22Rv1 (cell line): ENCODE measurements around the gene LCP2.

ENCODE experiments used
- ZFX ChIP-seq: fragments of 450-650 bp; IDR thresholded peaks from 2 replicates; pipeline ENCODE4 v1.6.1; 2017; ENCODE audit warnings: antibody characterized with exemption, borderline replicate concordance
- TF ChIP-seq, protein P1 (sequence below): fragments of 450-650 bp; IDR thresholded peaks from 2 replicates; pipeline ENCODE4 v1.5.1; 2017; ENCODE audit warnings: mild to moderate bottlenecking

GRCh38 chr5:170228762-170229435 lies 68.7 kb downstream of the LCP2 start:
- TF ChIP-seq, protein P1, sequence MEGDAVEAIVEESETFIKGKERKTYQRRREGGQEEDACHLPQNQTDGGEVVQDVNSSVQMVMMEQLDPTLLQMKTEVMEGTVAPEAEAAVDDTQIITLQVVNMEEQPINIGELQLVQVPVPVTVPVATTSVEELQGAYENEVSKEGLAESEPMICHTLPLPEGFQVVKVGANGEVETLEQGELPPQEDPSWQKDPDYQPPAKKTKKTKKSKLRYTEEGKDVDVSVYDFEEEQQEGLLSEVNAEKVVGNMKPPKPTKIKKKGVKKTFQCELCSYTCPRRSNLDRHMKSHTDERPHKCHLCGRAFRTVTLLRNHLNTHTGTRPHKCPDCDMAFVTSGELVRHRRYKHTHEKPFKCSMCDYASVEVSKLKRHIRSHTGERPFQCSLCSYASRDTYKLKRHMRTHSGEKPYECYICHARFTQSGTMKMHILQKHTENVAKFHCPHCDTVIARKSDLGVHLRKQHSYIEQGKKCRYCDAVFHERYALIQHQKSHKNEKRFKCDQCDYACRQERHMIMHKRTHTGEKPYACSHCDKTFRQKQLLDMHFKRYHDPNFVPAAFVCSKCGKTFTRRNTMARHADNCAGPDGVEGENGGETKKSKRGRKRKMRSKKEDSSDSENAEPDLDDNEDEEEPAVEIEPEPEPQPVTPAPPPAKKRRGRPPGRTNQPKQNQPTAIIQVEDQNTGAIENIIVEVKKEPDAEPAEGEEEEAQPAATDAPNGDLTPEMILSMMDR = no peak
- TF ChIP-seq ZFX = no peak
